Breast epithelium (tissue), 3 donors: ENCODE data around the gene C17orf100.

Source experiments
- CTCF ChIP-seq, 3 donors: fragments of 450-650 bp; IDR thresholded peaks; one replicate each; pipeline ENCODE4 v1.5.1; 2016 to 2017; ENCODE audit warnings: antibody characterized with exemption in 3 of 3, mild to moderate bottlenecking in 3 of 3, moderate library complexity in 3 of 3
- POLR2A ChIP-seq: fragments of 450-650 bp; IDR thresholded peaks from one replicate; pipeline ENCODE4 v1.6.1; 2016; ENCODE audit warnings: antibody characterized with exemption, mild to moderate bottlenecking, moderate library complexity
- POLR2AphosphoS5 ChIP-seq, 3 donors: sonication (generic); formaldehyde crosslinking; IDR thresholded peaks; one replicate each; pipeline ENCODE4 v1.6.1; 2017; ENCODE audit warnings: antibody characterized with exemption in 3 of 3

GRCh38 chr17:6669479-6670212, 18.1 kb downstream of the C17orf100 start:
- TF ChIP-seq POLR2AphosphoS5 (IDR thresholded peaks at IDR 0.05) (no peak), CTCF (IDR thresholded peaks at IDR 0.05) (no peak), POLR2A (no peak)
